GM19099 (cell line): ENCODE measurements around the gene SLIT3.

Experiments
- POLR2A ChIP-seq: IDR thresholded peaks from 3 replicates; pipeline ENCODE4 v1.6.1; 2011; ENCODE audit warnings: low read depth; ENCODE audit not compliant: insufficient read length; ENCODE audit errors: extremely low read depth

The SLIT3 gene

DNA sequence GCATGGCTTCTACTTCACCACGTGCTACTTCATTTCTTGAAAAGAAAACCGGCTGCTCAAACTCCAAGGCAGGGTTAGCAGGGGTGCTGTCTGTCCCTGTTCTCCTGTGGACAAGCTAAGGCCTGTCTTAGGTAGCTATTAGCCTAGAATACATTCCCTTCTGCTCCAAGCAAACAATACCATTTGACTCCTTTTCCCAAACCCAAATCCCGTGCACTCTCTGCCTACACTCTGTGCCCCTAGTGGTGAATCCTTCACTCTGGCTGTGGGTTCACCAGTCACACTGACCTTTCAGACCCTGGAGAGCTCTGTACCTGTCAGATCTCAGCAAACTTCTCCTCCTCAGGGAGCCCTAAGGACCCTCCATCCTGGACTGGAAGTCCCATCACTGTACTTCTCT is 211.6 kb downstream of the SLIT3 start:
- no peak for TF ChIP-seq POLR2A

DNA sequence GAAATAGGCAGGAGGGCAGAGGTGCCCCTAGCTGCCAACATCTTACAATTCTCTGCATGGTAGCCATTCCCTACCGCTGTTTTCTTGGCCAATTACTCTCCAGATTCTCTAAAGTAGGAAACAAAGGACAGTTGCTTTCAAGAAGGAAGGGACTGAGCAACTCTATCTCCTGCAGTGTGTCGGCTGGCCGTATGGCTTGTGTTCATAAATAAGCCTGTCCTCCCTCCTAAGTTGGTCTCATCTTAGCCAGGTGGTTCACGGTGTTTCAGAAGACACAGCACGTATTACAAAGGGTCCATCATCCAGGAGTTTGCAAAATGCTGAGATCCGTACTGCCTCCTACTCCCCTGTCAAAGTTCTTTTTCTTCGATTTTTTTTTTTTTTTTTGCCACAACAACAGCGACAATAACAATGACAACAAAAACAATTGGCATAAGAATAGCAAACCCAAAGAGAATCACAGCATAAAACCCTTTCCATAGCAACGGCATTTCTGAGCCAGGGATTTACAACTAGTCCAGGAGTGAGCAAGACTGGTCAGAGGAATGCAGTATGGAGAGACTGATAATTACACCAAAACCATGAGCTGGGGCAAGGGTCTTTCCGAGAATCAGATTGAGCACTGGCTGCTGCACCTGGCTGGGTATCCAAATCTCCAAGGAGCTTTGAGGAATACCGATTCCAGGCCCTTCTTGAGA is 212.8 kb downstream of the SLIT3 start:
- TF ChIP-seq POLR2A: no peak

DNA sequence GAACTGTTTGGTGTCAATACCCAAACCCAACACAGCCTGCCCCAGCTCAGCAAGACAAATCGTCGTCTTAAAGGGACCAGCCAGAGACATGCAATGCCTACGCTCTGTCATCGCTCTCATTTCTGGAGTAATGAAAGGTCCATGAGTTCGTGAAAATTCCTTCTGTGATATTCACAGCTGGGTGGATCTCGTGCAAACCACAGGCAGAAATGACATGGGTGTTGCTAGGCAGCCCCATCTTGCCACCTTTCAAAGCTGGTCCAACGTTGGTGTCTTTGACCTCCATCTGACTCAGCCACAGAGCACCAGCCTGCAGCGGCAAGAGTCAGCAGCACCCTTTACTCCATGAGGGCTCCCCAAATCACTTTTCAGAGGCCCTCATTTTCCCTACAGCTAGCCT is 215.3 kb downstream of the SLIT3 start:
- TF ChIP-seq POLR2A: no peak

DNA sequence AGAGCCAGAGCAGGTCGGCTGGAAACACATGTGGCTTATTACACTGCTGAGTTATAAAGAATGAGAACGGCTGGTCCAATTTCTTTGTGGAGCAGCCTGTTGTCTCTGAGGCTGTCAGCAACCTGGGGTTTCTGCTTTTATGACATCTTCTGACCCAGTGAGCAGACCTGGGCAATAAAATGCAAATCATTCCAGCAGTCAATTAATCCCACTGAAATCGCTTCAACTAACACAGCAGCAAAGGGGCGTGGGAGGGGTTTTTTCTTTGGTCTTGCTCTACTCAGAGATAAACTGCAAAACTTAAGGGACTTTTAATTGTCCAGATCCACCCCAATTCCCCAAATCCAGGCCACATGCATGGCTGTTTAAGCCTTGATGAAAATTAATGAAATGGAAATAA is 215.7 kb downstream of the SLIT3 start:
- TF ChIP-seq POLR2A: no peak

DNA sequence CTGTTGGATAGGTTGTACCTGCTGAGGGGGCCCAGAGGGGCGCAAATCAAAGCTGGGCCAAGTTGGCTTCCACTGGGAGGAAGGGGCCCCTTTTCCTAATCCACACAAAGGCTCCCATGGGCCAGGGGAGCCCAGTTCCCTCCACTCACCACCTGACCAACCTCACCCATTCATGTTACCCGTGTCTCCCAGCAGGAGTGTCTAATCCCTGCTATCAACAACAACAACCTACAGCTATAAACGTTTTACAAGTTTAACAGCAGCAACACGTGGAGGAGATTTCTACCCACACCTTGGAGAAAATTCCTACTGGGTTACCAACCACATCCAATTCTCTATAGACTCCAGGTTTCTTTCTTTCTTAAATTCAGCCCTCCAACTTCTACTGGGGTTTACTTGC is 216.2 kb downstream of the SLIT3 start:
- TF ChIP-seq POLR2A: no peak

DNA sequence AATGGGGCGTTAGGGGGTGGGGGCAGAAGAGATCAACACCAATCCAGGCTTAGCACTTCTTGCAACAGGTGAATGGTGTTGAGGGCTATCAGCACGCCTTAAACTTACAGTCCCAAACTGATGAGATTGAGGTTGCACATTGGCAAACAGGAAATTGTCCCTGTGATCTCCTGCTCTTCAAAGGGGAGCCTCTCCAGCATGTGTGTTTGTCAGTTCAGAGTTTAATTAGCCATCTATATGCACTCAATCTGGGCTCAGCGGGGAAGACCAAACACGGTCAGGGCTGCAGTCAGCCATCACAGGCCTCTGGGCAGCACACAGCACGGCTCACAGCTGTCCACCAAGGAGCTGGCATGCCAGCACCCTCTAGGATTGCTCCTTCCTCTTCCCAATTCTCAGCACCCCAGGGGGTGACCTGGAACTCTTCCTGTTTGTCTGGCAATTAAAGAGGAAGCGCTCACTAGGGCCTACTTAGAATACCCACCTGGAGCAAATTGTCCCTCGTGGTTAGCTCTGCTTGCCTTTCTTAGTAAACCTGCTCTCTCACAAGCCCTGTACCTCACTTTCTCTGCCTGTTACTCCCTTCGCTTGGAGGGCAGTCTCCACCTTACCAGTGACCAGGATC is 217.4 kb downstream of the SLIT3 start:
- no peak for TF ChIP-seq POLR2A

DNA sequence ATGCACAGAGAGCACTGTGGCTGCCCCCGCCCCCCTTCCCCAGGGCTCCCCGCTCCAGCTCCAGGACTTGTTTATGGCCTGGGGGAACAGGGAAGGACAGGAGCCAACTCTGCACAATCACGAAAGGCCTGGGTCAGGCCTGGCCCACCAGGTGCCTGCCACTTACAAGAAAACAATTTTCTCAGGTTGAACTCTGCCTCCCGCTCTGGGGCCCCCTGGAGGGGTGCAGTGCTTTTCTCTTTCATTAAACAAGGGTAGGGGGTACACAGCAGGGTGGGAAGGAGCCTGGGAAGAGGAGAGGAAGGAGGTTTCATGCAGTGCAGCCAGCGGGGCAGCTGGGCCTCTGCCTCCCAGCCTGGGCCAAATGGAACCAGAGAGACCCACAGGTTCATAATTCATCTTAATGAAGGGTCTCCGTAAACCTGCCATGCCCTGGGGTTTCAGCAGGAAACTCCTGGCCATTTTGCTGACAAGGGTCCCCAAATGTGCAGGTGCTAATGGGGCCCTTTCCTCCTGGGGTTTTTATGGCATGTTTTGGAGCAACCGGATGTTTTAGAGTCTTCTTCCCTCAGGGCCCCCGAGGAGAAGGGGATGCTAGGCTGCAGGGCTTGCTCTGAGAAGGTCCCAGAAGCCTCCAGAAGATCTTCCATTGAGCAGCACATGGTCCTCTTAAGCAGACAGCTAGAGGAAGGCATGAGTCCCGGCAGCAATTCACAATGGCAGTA is 219.8 kb downstream of the SLIT3 start:
- no peak for TF ChIP-seq POLR2A

DNA sequence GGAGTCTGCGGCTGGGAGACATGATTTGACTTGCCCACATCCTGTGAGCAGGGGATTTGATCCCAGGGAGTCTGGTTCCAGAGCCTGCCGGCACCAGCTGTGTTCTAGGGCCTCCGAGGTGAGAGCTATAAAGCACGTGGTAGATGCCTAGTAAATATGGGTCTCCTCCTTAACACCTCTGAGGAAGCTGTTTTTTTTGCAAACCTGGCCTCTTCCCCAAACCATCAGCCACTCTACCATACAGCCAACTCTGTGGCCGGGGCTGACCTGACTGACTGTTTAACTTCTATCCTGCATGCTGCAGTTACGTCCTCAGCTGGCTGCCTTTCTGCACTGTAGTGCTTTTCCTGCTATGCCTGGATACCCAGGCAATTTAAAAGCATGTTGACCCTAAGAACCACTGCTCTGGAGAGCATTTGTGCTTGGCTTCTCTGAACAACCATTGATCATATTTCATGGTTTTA is 220.5 kb downstream of the SLIT3 start:
- no peak for TF ChIP-seq POLR2A

DNA sequence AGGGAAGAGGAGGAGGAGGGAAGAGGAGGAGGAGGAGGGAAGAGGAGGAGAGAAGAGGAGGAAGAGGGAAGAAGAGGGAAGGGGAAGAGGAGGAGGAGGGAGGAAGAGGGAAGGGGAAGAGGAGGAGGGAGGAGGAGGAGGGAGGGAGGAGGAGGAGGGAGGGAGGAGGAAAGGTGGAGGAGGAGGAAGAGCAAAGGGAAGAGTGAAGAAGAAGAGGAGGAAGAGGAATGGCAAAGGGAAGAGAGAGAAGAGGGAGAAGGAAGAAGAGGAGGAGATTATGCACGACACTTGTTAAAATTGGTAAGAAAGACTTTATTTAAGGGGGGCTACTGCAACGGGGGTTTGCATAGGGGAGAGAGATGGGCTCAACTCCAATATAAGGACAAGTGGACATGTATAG is 221.2 kb downstream of the SLIT3 start:
- TF ChIP-seq POLR2A: no peak

DNA sequence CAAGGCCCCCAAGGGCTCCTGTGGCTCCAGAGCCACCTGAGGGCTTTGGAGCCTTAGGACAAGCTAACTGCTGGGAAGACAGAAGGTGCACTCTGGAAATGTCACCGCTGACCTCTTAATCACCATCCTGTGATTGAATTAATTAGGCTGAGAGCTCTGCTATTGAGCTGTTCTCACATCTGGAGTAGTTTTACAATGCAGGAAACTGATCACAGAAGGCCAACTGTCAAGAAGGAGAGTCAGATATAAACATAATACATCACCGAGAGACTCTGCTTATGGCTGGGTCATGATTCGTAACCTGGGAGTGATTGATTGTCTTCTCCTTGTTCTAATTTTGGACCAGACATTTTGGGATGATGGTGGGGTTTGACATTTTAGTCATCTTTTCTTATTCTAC is 226.1 kb downstream of the SLIT3 start:
- no peak for TF ChIP-seq POLR2A

DNA sequence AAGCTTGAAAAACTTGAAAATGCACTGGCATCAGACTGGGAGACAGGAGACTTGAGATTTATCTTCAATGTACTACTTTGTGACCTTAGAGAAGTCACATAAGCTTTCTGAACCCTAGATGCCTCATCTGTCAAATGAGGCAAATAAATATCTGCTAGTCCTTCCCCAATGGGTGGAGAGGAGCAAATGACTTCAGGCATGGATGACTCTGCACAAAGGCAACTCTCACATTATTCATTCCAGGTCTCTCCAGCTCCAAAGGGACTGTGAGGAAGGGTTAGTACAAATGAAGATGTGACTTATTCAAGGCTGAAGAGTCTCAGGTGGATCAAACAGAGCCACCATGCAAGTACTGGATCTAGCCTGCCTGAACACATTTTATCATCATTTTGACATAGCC is 228.7 kb downstream of the SLIT3 start:
- no peak for TF ChIP-seq POLR2A

DNA sequence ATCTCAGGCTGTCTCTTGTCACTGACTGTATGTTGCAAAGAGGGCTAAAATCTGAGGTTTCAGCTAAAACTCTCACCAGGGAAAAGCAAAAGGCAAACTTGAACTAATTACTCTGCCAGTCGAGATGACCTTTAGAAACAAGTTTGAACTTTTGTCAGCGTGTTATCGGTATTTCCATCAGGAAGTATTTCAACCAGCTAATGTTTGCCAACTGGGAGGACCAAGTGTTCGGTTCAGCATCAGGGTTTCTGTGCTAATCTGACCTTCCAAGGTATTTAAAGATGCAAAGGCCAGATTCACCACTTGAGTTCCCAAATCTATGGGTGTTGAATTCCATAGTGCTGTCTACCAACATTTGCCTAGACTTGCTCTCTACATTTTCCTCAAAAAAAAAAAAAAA is 230.5 kb downstream of the SLIT3 start:
- TF ChIP-seq POLR2A: no peak

DNA sequence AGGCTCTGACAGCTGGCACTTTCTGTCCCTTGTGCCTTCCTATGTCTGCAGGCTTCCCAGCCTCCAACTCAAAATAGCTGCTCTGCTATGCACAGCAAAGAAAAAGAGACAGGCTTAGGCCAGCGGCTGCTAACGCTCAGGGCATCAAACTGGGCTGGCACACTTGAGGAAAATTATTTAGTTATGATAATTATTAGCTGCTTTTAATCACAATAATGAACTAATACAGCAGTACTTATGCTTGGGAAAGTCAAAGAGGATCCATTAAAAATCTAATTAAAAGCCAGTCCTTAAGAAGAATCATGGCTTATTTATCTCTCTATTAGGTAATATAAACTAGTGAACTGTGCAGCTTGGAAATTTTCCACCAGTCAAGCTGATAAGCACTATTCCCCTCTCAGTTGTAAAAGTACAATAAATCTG is 233.2 kb downstream of the SLIT3 start:
- TF ChIP-seq POLR2A: no peak

DNA sequence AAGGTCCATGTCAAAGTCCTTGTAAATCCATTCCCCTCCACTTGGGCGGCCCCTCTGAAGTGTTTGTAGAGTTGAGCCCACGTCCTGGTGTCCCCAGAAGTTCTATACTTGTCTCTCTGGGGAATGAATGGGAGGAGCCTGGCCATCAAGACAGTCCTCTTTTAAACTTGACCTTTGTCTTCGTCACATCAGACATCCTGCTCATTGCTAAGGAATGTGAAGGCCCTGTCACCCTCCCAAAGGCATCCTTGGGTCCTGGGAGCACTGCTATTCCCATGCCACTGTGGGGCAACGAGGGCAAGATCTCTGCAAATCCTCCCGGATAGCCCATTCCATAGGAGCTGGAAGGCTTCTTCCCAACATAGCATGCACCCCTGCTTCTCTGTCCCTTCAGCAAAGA is 235.5 kb downstream of the SLIT3 start:
- no peak for TF ChIP-seq POLR2A

DNA sequence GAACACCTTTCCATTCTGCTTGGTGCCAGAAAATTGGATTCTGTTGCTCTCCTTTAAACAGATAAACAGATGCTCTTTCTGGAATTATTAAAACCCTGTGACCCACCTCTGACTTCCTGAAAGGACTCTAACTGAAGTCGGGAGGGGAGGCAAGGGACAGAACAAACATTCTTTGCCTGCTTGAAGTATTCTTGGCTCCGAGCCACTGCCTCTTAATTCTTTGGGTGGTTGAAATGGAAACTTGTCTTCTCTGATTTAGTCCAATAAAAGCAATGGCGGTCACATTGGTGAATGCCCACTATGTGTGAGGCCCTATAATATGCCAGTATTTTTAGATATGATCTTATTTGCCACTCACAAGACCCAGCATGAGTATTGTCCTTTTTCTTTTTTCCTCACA is 236.8 kb downstream of the SLIT3 start:
- TF ChIP-seq POLR2A: no peak
